Loucy (cell line): ENCODE results near the gene GALNT7.

ENCODE experiments used
- H2AFZ ChIP-seq: fragments of 200-600 bp; sonication (generic); 2 replicates; pipeline ENCODE4 v1.6.0; 2016; ENCODE audit warnings: antibody characterized with exemption, mild to moderate bottlenecking, low read length, moderate library complexity
- H3F3A ChIP-seq: fragments of 200-600 bp; 2 replicates; pipeline ENCODE4 v1.6.0; 2016; ENCODE audit warnings: antibody characterized with exemption, low read depth, mild to moderate bottlenecking
- H3K27me3 ChIP-seq: fragments of 200-600 bp; sonication (generic); 2 replicates; pipeline ENCODE4 v1.6.1; 2014; ENCODE audit warnings: low read length, mild to moderate bottlenecking; ENCODE audit not compliant: insufficient read depth, poor library complexity, severe bottlenecking
- H3K36me3 ChIP-seq: fragments of 200-600 bp; sonication (generic); 2 replicates; pipeline ENCODE4 v1.6.1; 2016; ENCODE audit warnings: low read length; ENCODE audit not compliant: insufficient read depth
- H3K4me1 ChIP-seq: fragments of 200-600 bp; sonication (generic); 2 replicates; pipeline ENCODE4 v1.5.1; 2014; ENCODE audit warnings: low read length, mild to moderate bottlenecking; ENCODE audit not compliant: insufficient read depth, poor library complexity, severe bottlenecking
- H3K4me2 ChIP-seq: fragments of 200-600 bp; sonication (generic); 2 replicates; pipeline ENCODE4 v1.6.0; 2014; ENCODE audit warnings: antibody characterized with exemption, low read length, low read depth, mild to moderate bottlenecking; ENCODE audit not compliant: poor library complexity, severe bottlenecking
- H3K4me3 ChIP-seq: fragments of 200-600 bp; sonication (generic); 2 replicates; pipeline ENCODE4 v1.5.1; 2014; ENCODE audit warnings: low read length, mild to moderate bottlenecking, mixed read lengths; ENCODE audit not compliant: poor library complexity, severe bottlenecking
- H3K79me2 ChIP-seq: fragments of 200-600 bp; sonication (generic); 2 replicates; pipeline ENCODE4 v1.6.1; 2014; ENCODE audit warnings: low read length; ENCODE audit not compliant: insufficient read depth
- H3K9ac ChIP-seq: fragments of 200-600 bp; sonication (generic); 2 replicates; pipeline ENCODE4 v1.6.0; 2014; ENCODE audit warnings: mild to moderate bottlenecking, low read depth, low read length, moderate library complexity; ENCODE audit not compliant: poor library complexity, severe bottlenecking
- H3K9me2 ChIP-seq: fragments of 200-600 bp; sonication (generic); replicated peaks from 2 replicates; pipeline ENCODE4 v1.6.1; 2016; ENCODE audit warnings: low read depth, low read length, mixed read lengths
- H3K9me3 ChIP-seq: fragments of 200-600 bp; sonication (generic); 2 replicates; pipeline ENCODE4 v1.6.1; 2014; ENCODE audit warnings: mild to moderate bottlenecking, antibody characterized with exemption, low read length, low read depth; ENCODE audit not compliant: insufficient read depth
- H4K20me1 ChIP-seq: fragments of 200-600 bp; sonication (generic); 2 replicates; pipeline ENCODE4 v1.6.0; 2014; ENCODE audit warnings: antibody characterized with exemption, low read length, mild to moderate bottlenecking; ENCODE audit not compliant: insufficient read depth, poor library complexity, severe bottlenecking
- CTCF ChIP-seq: fragments of 200-600 bp; sonication (generic); conservative IDR thresholded peaks from 2 replicates; pipeline ENCODE4 v1.5.1; 2014; ENCODE audit warnings: mild to moderate bottlenecking, antibody characterized with exemption, low read length
- EZH2phosphoT487 ChIP-seq: fragments of 200-600 bp; IDR thresholded peaks from 2 replicates; pipeline ENCODE4 v1.6.1; 2018; ENCODE audit warnings: antibody characterized with exemption, mild to moderate bottlenecking, moderate library complexity, borderline replicate concordance

Gene GALNT7

GRCh38 chr4:173284463-173284862 lies 115.9 kb downstream of the GALNT7 start:
- Histone ChIP-seq H3K36me3 (peaks cover 36% of the 10 kb centered on the region), H3K9me2 (no peaks in the 10 kb centered on the region), H3K27me3 (no peaks in the 10 kb centered on the region), H3K4me1 (peaks cover 11% of the 10 kb centered on the region), H3K9ac (no peak overlapping the region), H3K4me2 (no peak overlapping the region), H3K79me2 (peaks cover 97% of the 10 kb centered on the region), H3K4me3 (no peak overlapping the region), H2AFZ (no peak overlapping the region), H3F3A (no peaks in the 10 kb centered on the region), H3K9me3 (peaks cover 21% of the 10 kb centered on the region; the same call in 1 of the 2 replicates), H4K20me1 (peaks cover 43% of the 10 kb centered on the region)
- no peak for TF ChIP-seq CTCF
- TF ChIP-seq EZH2phosphoT487, result no peak

- no peak for TF ChIP-seq EZH2phosphoT487
- TF ChIP-seq CTCF, result no peak
Observed at GRCh38 chr4:173287486-173287885, 118.9 kb downstream of the GALNT7 start.

GRCh38 chr4:173288296-173288695 lies 119.7 kb downstream of the GALNT7 start:
- H3K4me3 ChIP-seq, result no peak overlapping the region
- no peak overlapping the region for H3K4me2 ChIP-seq
- TF ChIP-seq CTCF (peak; percentile 79), EZH2phosphoT487 (no peak)

More at GRCh38 chr4:173287486-173287885, 118.9 kb downstream of the GALNT7 start:
- Histone ChIP-seq H3K36me3 (peaks cover 35% of the 10 kb centered on the region), H4K20me1 (peaks cover 28% of the 10 kb centered on the region), H3K9ac (no peak overlapping the region), H3F3A (no peaks in the 10 kb centered on the region), H2AFZ (no peak overlapping the region), H3K79me2 (peaks cover 95% of the 10 kb centered on the region), H3K4me3 (no peak overlapping the region), H3K27me3 (no peaks in the 10 kb centered on the region), H3K9me2 (no peaks in the 10 kb centered on the region), H3K4me1 (peaks cover 12% of the 10 kb centered on the region), H3K9me3 (peaks cover 21% of the 10 kb centered on the region; the same call in 1 of the 2 replicates), H3K4me2 (no peak overlapping the region)

More at GRCh38 chr4:173288296-173288695, 119.7 kb downstream of the GALNT7 start:
- peaks cover 12% of the 10 kb centered on the region for H3K4me1 ChIP-seq
- peaks cover 41% of the 10 kb centered on the region for H3K36me3 ChIP-seq
- no peak overlapping the region for H3K9ac ChIP-seq
- H2AFZ ChIP-seq, result no peak overlapping the region
- no peaks in the 10 kb centered on the region for H3K9me2 ChIP-seq
- H3F3A ChIP-seq, result no peaks in the 10 kb centered on the region
- H3K9me3 ChIP-seq, result peaks cover 21% of the 10 kb centered on the region; the same call in 1 of the 2 replicates
- no peaks in the 10 kb centered on the region for H3K27me3 ChIP-seq
- peaks cover 91% of the 10 kb centered on the region for H3K79me2 ChIP-seq
- H4K20me1 ChIP-seq, result peaks cover 26% of the 10 kb centered on the region
